Natural killer cell (primary cell): ENCODE results near the gene HK1. TPM values are rescaled to one million over a fixed set of nuclear protein-coding genes. Genes with fewer than 3 reads are reported as not detected.
"Not testable (repeated sequence)": the region's sequence is repeated elsewhere in the genome, so short reads cannot be mapped to it uniquely, and the experiment has no call there.

Experiments
- ATAC-seq, 3 donors: fragments of 150-1000 bp in 2 of 3; fragments of 200-7000 bp in 1 of 3; cut with Tn5 transposase; 1 replicate in 1 of 3; 2 replicates in 2 of 3; pipeline ENCODE4 v1.10.0; 2021; ENCODE audit warnings: mild to moderate bottlenecking in 2 of 3, moderate library complexity in 2 of 3
- DNase-seq, 2 donors: peaks; one replicate each; pipeline versions ENCODE4 v3.0.0 to v3.0.0-alpha.2; 2013 to 2021; ENCODE audit warnings: mixed read lengths in 1 of 2
- H3K27ac ChIP-seq: one replicate; pipeline ENCODE4 v1.5.1; 2013; ENCODE audit warnings: mild to moderate bottlenecking, low read length
- H3K27me3 ChIP-seq: one replicate; pipeline ENCODE4 v1.6.1; 2013; ENCODE audit warnings: low read length; ENCODE audit not compliant: control insufficient read depth, insufficient read depth
- H3K36me3 ChIP-seq: one replicate; pipeline ENCODE4 v1.6.1; 2013; ENCODE audit warnings: low read length; ENCODE audit not compliant: control insufficient read depth, insufficient read depth
- H3K4me1 ChIP-seq: one replicate; pipeline ENCODE4 v1.6.1; 2013; ENCODE audit warnings: low read length; ENCODE audit not compliant: control insufficient read depth, insufficient read depth
- H3K4me3 ChIP-seq: one replicate; pipeline ENCODE4 v1.5.1; 2013; ENCODE audit warnings: low read length
- H3K9me3 ChIP-seq: one replicate; pipeline ENCODE4 v1.6.1; 2013; ENCODE audit warnings: low read length; ENCODE audit not compliant: control insufficient read depth, insufficient read depth
- H3K27ac Mint-ChIP-seq, 2 donors: one replicate each; pipeline ENCODE4 v1.8.0; 2022; ENCODE audit warnings: mild to moderate bottlenecking in 2 of 2, mixed read lengths in 2 of 2, moderate library complexity in 1 of 2
- H3K27me3 Mint-ChIP-seq, 2 donors: one replicate each; pipeline ENCODE4 v1.8.0; 2022; ENCODE audit warnings: low read depth in 2 of 2, mixed read lengths in 2 of 2
- H3K36me3 Mint-ChIP-seq: one replicate; pipeline ENCODE4 v1.8.0; 2022; ENCODE audit warnings: mixed read lengths
- H3K4me1 Mint-ChIP-seq, 2 donors: one replicate each; pipeline ENCODE4 v1.8.0; 2022; ENCODE audit warnings: mixed read lengths in 2 of 2
- H3K4me3 Mint-ChIP-seq: one replicate; pipeline ENCODE4 v1.8.0; 2022; ENCODE audit warnings: mild to moderate bottlenecking, moderate library complexity, mixed read lengths
- H3K9me3 Mint-ChIP-seq, 2 donors: one replicate each; pipeline ENCODE4 v1.8.0; 2022; ENCODE audit warnings: mixed read lengths in 2 of 2
- CTCF ChIP-seq: fragments of 200-600 bp; IDR thresholded peaks from one replicate; pipeline ENCODE4 v1.8.0; 2022; ENCODE audit warnings: antibody characterized with exemption
- WGBS: methylation state at CpG from one replicate; pipeline ENCODE4 v1.1.7; 2013; ENCODE audit warnings: missing lambda C conversion rate; ENCODE audit not compliant: insufficient coverage; 5-methylcytosine and 5-hydroxymethylcytosine counted together
- intact Hi-C: fragments of 100-400 bp; cut with micrococcal nuclease; formaldehyde crosslinking; loops from one replicate; pipeline ENCODE4 v1.14.2; 2022
- total RNA-seq, 4 donors: library from RNA; stranded (reverse); fragments of 120-200 nt in 1 of 4; gene quantifications; one replicate each; pipeline versions ENCODE4 v1.2.3 to v1.2.4, GENCODE V29; 2013 to 2022

The HK1 gene
- total RNA-seq, 3 donors from 2014 or later (not counting 1 experiment from before 2014, with no cell fraction given), result 58.4 to 72.6 (median 69.5) TPM

- Mint-ChIP-seq H3K36me3 (no peaks in the 10 kb centered on the region), H3K9me3 (no peaks in the 10 kb centered on the region), H3K27ac (no peak overlapping the region), H3K4me3 (no peak overlapping the region), H3K27me3 (peaks cover 6 to 15% of the 10 kb centered on the region in 2 donors), H3K4me1 (no peaks in the 10 kb centered on the region)
- H3K9me3 ChIP-seq, result no peaks in the 10 kb centered on the region
- H3K4me3 ChIP-seq, result no peak overlapping the region
- H3K27me3 ChIP-seq, result no peaks in the 10 kb centered on the region
- no peak for ATAC-seq
- no peak for DNase-seq
- TF ChIP-seq CTCF, result no peak
- no peak overlapping the region for H3K27ac ChIP-seq
- no peaks in the 10 kb centered on the region for H3K36me3 ChIP-seq
- 88% methylated on average over 8 of the region's 8 CpGs for WGBS
- no peaks in the 10 kb centered on the region for H3K4me1 ChIP-seq
- intact Hi-C loops, result no loop called here
Measured at GRCh38 chr10:69281507-69282413, 3.5 kb downstream of the HK1 start.

GRCh38 chr10:69284402-69284801 lies 6.1 kb downstream of the HK1 start:
- H3K4me3 Mint-ChIP-seq, DNase-seq, H3K4me1 Mint-ChIP-seq, H3K27ac Mint-ChIP-seq, ATAC-seq, H3K4me1 ChIP-seq, H3K9me3 ChIP-seq, H3K9me3 Mint-ChIP-seq, H3K27me3 ChIP-seq, H3K36me3 Mint-ChIP-seq, intact Hi-C loops, H3K27ac ChIP-seq, H3K4me3 ChIP-seq, H3K36me3 ChIP-seq: not testable (repeated sequence)
- 94% methylated on average over 6 of the region's 6 CpGs for WGBS
- H3K27me3 Mint-ChIP-seq, result peaks cover 8 to 15% of the 10 kb centered on the region in 2 donors

- Histone ChIP-seq H3K9me3 (no peaks in the 10 kb centered on the region), H3K4me1 (no peaks in the 10 kb centered on the region), H3K27me3 (no peaks in the 10 kb centered on the region), H3K36me3 (no peaks in the 10 kb centered on the region), H3K4me3 (no peak overlapping the region), H3K27ac (no peak overlapping the region)
- WGBS, result 100% methylated on average over 2 of the region's 4 CpGs
- intact Hi-C loops, result no loop called here
- no peak overlapping the region for H3K27ac Mint-ChIP-seq
- peaks cover 8 to 15% of the 10 kb centered on the region in 2 donors for H3K27me3 Mint-ChIP-seq
- ATAC-seq (no peak), DNase-seq (no peak)
- no peak for TF ChIP-seq CTCF
- H3K36me3 Mint-ChIP-seq, result no peaks in the 10 kb centered on the region
- no peaks in the 10 kb centered on the region for H3K4me1 Mint-ChIP-seq
- H3K9me3 Mint-ChIP-seq, result no peaks in the 10 kb centered on the region
- H3K4me3 Mint-ChIP-seq, result no peak overlapping the region
Measured at GRCh38 chr10:69285699-69286098, 7.4 kb downstream of the HK1 start.

GRCh38 chr10:69287181-69287580 lies 8.9 kb downstream of the HK1 start:
- no peak overlapping the region for H3K27ac ChIP-seq
- H3K4me3 ChIP-seq, result no peak overlapping the region
- intact Hi-C loops, result no loop called here
- no peaks in the 10 kb centered on the region for H3K36me3 Mint-ChIP-seq
- peaks cover 3 to 6% of the 10 kb centered on the region in 2 donors for H3K27me3 Mint-ChIP-seq
- ATAC-seq (no peak), DNase-seq (no peak)
- no peak overlapping the region for H3K27ac Mint-ChIP-seq
- no peaks in the 10 kb centered on the region for H3K9me3 Mint-ChIP-seq
- H3K9me3 ChIP-seq, result no peaks in the 10 kb centered on the region
- TF ChIP-seq CTCF, result no peak
- 78% methylated on average over 1 of the region's 4 CpGs for WGBS
- no peaks in the 10 kb centered on the region for H3K4me1 Mint-ChIP-seq
- no peaks in the 10 kb centered on the region for H3K4me1 ChIP-seq
- H3K36me3 ChIP-seq, result no peaks in the 10 kb centered on the region
- no peaks in the 10 kb centered on the region for H3K27me3 ChIP-seq
- no peak overlapping the region for H3K4me3 Mint-ChIP-seq
